HEK293 (cell line): ENCODE results near the gene EPB41L5.

Experiments
- CTCF ChIA-PET: fragments of 350-600 bp; formaldehyde crosslinking; extraction: SDS; loops from one replicate; lab custom pipeline; 2021; ENCODE audit warnings: antibody characterized with exemption; lab: Yijun Ruan, JAX
- POLR2A ChIA-PET: fragments of 300-600 bp; formaldehyde crosslinking; extraction: SDS; loops from one replicate; lab custom pipeline; 2020; ENCODE audit warnings: antibody characterized with exemption, inconsistent platforms; lab: Yijun Ruan, JAX
- H3K27ac ChIP-seq: fragments of 200-500 bp; sonication (Bioruptor generic); 2 replicates; pipeline ENCODE4 v1.5.1; 2014; ENCODE audit warnings: low read depth, low read length, control low read depth, inconsistent platforms; ENCODE audit errors: extremely low read depth
- H3K36me3 ChIP-seq, 2 experiments: fragments of 200-500 bp in 1 of 2; sonication (Bioruptor generic) in 1 of 2; 1 replicate in 1 of 2; 2 replicates in 1 of 2; pipeline ENCODE4 v1.5.1; 2014 to 2017; ENCODE audit warnings: inconsistent platforms in 2 of 2, low read length in 2 of 2; ENCODE audit not compliant: control insufficient read depth in 2 of 2, insufficient read depth in 1 of 2
- H3K4me1 ChIP-seq: fragments of 200-500 bp; sonication (Bioruptor generic); 2 replicates; pipeline ENCODE4 v1.5.1; 2014; ENCODE audit warnings: mild to moderate bottlenecking, low read length, inconsistent platforms; ENCODE audit not compliant: control insufficient read depth, insufficient read depth
- H3K4me3 ChIP-seq: 2 replicates; pipeline ENCODE4 v1.5.1; 2011; ENCODE audit warnings: low read depth, mild to moderate bottlenecking, control low read depth, low read length, moderate library complexity
- H3K9me3 ChIP-seq: fragments of 200-500 bp; sonication (Bioruptor generic); 2 replicates; pipeline ENCODE4 v1.5.1; 2014; ENCODE audit warnings: low read depth, low read length, inconsistent platforms; ENCODE audit not compliant: control insufficient read depth, insufficient read depth
- HOXD13 ChIP-seq: sonication (generic); formaldehyde crosslinking; IDR thresholded peaks from 2 replicates; pipeline ENCODE4 v1.8.0; 2022; ENCODE audit warnings: missing genetic modification reagents, borderline replicate concordance
- KLF1 ChIP-seq: fragments of 450-650 bp; formaldehyde crosslinking; IDR thresholded peaks from 2 replicates; pipeline ENCODE4 v1.5.1; 2016; ENCODE audit warnings: missing biosample characterization, missing genetic modification characterization
- SETDB1 ChIP-seq: IDR thresholded peaks from one replicate; pipeline ENCODE4 v1.6.1; 2017; ENCODE audit warnings: mild to moderate bottlenecking, low read length, moderate library complexity, mixed read lengths; ENCODE audit not compliant: insufficient read length
- ZEB2 ChIP-seq: fragments of 450-650 bp; formaldehyde crosslinking; IDR thresholded peaks from 2 replicates; pipeline ENCODE4 v1.5.1; 2016; ENCODE audit warnings: missing biosample characterization, missing genetic modification characterization
- ZFHX2 ChIP-seq: fragments of 450-650 bp; formaldehyde crosslinking; conservative IDR thresholded peaks from 2 replicates; pipeline ENCODE4 v1.5.1; 2016; ENCODE audit warnings: missing biosample characterization, missing genetic modification characterization
- ZFP3 ChIP-seq: fragments of 450-650 bp; formaldehyde crosslinking; IDR thresholded peaks from 2 replicates; pipeline ENCODE4 v1.5.1; 2016; ENCODE audit warnings: low read depth, missing biosample characterization, missing genetic modification characterization
- ZIC2 ChIP-seq: fragments of 450-650 bp; formaldehyde crosslinking; IDR thresholded peaks from 2 replicates; pipeline ENCODE4 v1.5.1; 2016; ENCODE audit warnings: missing biosample characterization, missing genetic modification characterization
- ZNF10 ChIP-seq: fragments of 450-650 bp; formaldehyde crosslinking; IDR thresholded peaks from 2 replicates; pipeline ENCODE4 v1.5.1; 2017; ENCODE audit warnings: missing biosample characterization, missing genetic modification characterization
- ZNF138 ChIP-seq: fragments of 450-650 bp; formaldehyde crosslinking; IDR thresholded peaks from 2 replicates; pipeline ENCODE4 v1.5.1; 2016; ENCODE audit warnings: missing biosample characterization, missing genetic modification characterization, borderline replicate concordance
- ZNF184 ChIP-seq: fragments of 450-650 bp; IDR thresholded peaks from 2 replicates; pipeline ENCODE4 v1.5.1; 2018; ENCODE audit warnings: missing biosample characterization, mild to moderate bottlenecking, missing genetic modification characterization
- ZNF2 ChIP-seq: fragments of 450-650 bp; formaldehyde crosslinking; IDR thresholded peaks from 2 replicates; pipeline ENCODE4 v1.5.1; 2016; ENCODE audit warnings: missing biosample characterization, missing genetic modification characterization
- ZNF302 ChIP-seq: fragments of 450-650 bp; formaldehyde crosslinking; IDR thresholded peaks from 2 replicates; pipeline ENCODE4 v1.5.1; 2016; ENCODE audit warnings: missing biosample characterization, missing genetic modification characterization, low read depth
- ZNF311 ChIP-seq: fragments of 450-650 bp; formaldehyde crosslinking; IDR thresholded peaks from 2 replicates; pipeline ENCODE4 v1.5.1; 2017; ENCODE audit warnings: missing biosample characterization, missing genetic modification characterization, borderline replicate concordance
- ZNF350 ChIP-seq: fragments of 450-650 bp; formaldehyde crosslinking; IDR thresholded peaks from 2 replicates; pipeline ENCODE4 v1.5.0; 2017; ENCODE audit warnings: missing biosample characterization, mild to moderate bottlenecking, missing genetic modification characterization
- ZNF366 ChIP-seq: fragments of 450-650 bp; formaldehyde crosslinking; conservative IDR thresholded peaks from 2 replicates; pipeline ENCODE4 v1.5.1; 2016; ENCODE audit warnings: missing biosample characterization, missing genetic modification characterization
- ZNF416 ChIP-seq: fragments of 450-650 bp; formaldehyde crosslinking; IDR thresholded peaks from 2 replicates; pipeline ENCODE4 v1.5.1; 2016; ENCODE audit warnings: missing biosample characterization, missing genetic modification characterization
- ZNF423 ChIP-seq: fragments of 450-650 bp; formaldehyde crosslinking; IDR thresholded peaks from 2 replicates; pipeline ENCODE4 v1.5.1; 2016; ENCODE audit warnings: missing biosample characterization, missing genetic modification characterization
- ZNF473 ChIP-seq: fragments of 450-650 bp; formaldehyde crosslinking; IDR thresholded peaks from 2 replicates; pipeline ENCODE4 v1.5.1; 2017; ENCODE audit warnings: missing biosample characterization, missing genetic modification characterization
- ZNF510 ChIP-seq: fragments of 450-650 bp; formaldehyde crosslinking; IDR thresholded peaks from 2 replicates; pipeline ENCODE4 v1.5.1; 2018; ENCODE audit warnings: mild to moderate bottlenecking, missing genetic modification characterization, missing biosample characterization; ENCODE audit not compliant: insufficient replicate concordance
- ZNF561 ChIP-seq: fragments of 450-650 bp; IDR thresholded peaks from 2 replicates; pipeline ENCODE4 v1.5.1; 2018; ENCODE audit warnings: missing biosample characterization, missing genetic modification characterization, borderline replicate concordance
- ZNF623 ChIP-seq: fragments of 450-650 bp; formaldehyde crosslinking; IDR thresholded peaks from 2 replicates; pipeline ENCODE4 v1.5.1; 2016; ENCODE audit warnings: missing biosample characterization, missing genetic modification characterization
- ZNF654 ChIP-seq: fragments of 450-650 bp; formaldehyde crosslinking; IDR thresholded peaks from 2 replicates; pipeline ENCODE4 v1.5.1; 2016; ENCODE audit warnings: low read depth, missing biosample characterization, missing genetic modification characterization
- ZNF76 ChIP-seq: fragments of 450-650 bp; formaldehyde crosslinking; IDR thresholded peaks from 2 replicates; pipeline ENCODE4; 2016; ENCODE audit warnings: low read depth, missing biosample characterization, missing genetic modification characterization, borderline replicate concordance
- ZSCAN16 ChIP-seq: fragments of 450-650 bp; formaldehyde crosslinking; IDR thresholded peaks from 2 replicates; pipeline ENCODE4 v1.5.1; 2016; ENCODE audit warnings: missing biosample characterization, missing genetic modification characterization
- TF ChIP-seq, protein P1 (sequence below): fragments of 450-650 bp; formaldehyde crosslinking; IDR thresholded peaks from 2 replicates; pipeline ENCODE4 v1.5.1; 2017; ENCODE audit warnings: missing biosample characterization, missing genetic modification characterization
- TF ChIP-seq, protein P2 (sequence below): fragments of 450-650 bp; formaldehyde crosslinking; IDR thresholded peaks from 2 replicates; pipeline ENCODE4 v1.5.1; 2016; ENCODE audit warnings: missing biosample characterization, missing genetic modification characterization
- TF ChIP-seq, protein P3 (sequence below): IDR thresholded peaks from 2 replicates; pipeline ENCODE4 v1.6.1; 2011; ENCODE audit warnings: mild to moderate bottlenecking, low read depth, low read length, borderline replicate concordance
- TF ChIP-seq, protein P4 (sequence below): fragments of 450-650 bp; formaldehyde crosslinking; IDR thresholded peaks from 2 replicates; pipeline ENCODE4 v1.5.1; 2016; ENCODE audit warnings: missing biosample characterization, missing genetic modification characterization
- TF ChIP-seq, protein P5 (sequence below): fragments of 450-650 bp; formaldehyde crosslinking; IDR thresholded peaks from 2 replicates; pipeline ENCODE4; 2016; ENCODE audit warnings: missing biosample characterization, missing genetic modification characterization

Gene EPB41L5

DNA sequence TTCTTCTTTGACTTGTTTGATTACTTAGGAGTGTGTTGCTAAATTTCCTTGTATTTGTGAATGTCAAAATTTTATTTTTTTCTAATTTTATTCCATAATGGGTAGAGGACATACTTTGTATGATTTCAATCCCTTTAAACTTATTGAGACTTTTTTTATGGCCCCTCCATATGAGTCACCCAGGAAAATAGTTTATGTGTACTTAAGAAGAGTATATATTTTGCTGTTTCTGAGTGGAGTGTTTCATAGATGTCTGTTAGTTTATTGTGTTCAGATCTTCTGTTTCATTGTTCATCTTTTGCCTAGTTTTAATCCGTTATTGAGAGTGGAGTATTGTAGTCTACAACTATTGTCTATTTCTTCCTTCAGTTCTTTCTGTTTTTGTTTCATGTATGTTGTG, 81.9 kb downstream of the EPB41L5 start:
- no peaks in the 10 kb centered on the region; the same call in 1 of the 2 replicates for H3K4me1 ChIP-seq
- H3K27ac ChIP-seq: no peak overlapping the region
- TF ChIP-seq ZNF473 (tag by site-specific recombination) (no peak), ZEB2 (tag by site-specific recombination) (no peak), ZNF184 (no peak), ZNF311 (tag by site-specific recombination) (no peak), ZNF350 (tag by site-specific recombination) (no peak), ZNF416 (no peak), ZNF76 (no peak), ZIC2 (tag by site-specific recombination) (no peak), ZNF366 (tag by site-specific recombination) (no peak), HOXD13 (no peak), ZNF510 (no peak), SETDB1 (no peak), ZNF138 (no peak), ZNF10 (tag by site-specific recombination) (no peak)
- TF ChIP-seq, protein P1, sequence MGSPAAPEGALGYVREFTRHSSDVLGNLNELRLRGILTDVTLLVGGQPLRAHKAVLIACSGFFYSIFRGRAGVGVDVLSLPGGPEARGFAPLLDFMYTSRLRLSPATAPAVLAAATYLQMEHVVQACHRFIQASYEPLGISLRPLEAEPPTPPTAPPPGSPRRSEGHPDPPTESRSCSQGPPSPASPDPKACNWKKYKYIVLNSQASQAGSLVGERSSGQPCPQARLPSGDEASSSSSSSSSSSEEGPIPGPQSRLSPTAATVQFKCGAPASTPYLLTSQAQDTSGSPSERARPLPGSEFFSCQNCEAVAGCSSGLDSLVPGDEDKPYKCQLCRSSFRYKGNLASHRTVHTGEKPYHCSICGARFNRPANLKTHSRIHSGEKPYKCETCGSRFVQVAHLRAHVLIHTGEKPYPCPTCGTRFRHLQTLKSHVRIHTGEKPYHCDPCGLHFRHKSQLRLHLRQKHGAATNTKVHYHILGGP (tag by site-specific recombination): no peak
- TF ChIP-seq, protein P2, sequence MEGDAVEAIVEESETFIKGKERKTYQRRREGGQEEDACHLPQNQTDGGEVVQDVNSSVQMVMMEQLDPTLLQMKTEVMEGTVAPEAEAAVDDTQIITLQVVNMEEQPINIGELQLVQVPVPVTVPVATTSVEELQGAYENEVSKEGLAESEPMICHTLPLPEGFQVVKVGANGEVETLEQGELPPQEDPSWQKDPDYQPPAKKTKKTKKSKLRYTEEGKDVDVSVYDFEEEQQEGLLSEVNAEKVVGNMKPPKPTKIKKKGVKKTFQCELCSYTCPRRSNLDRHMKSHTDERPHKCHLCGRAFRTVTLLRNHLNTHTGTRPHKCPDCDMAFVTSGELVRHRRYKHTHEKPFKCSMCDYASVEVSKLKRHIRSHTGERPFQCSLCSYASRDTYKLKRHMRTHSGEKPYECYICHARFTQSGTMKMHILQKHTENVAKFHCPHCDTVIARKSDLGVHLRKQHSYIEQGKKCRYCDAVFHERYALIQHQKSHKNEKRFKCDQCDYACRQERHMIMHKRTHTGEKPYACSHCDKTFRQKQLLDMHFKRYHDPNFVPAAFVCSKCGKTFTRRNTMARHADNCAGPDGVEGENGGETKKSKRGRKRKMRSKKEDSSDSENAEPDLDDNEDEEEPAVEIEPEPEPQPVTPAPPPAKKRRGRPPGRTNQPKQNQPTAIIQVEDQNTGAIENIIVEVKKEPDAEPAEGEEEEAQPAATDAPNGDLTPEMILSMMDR (tag by site-specific recombination): no peak
- TF ChIP-seq, protein P3, sequence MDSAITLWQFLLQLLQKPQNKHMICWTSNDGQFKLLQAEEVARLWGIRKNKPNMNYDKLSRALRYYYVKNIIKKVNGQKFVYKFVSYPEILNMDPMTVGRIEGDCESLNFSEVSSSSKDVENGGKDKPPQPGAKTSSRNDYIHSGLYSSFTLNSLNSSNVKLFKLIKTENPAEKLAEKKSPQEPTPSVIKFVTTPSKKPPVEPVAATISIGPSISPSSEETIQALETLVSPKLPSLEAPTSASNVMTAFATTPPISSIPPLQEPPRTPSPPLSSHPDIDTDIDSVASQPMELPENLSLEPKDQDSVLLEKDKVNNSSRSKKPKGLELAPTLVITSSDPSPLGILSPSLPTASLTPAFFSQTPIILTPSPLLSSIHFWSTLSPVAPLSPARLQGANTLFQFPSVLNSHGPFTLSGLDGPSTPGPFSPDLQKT: no peak
- TF ChIP-seq, all 188 proteins: peak for 0
- Histone ChIP-seq H3K36me3 (peaks cover 9 to 21% of the 10 kb centered on the region in 2 experiments; a peak in 2 of 3 replicates), H3K4me3 (no peak overlapping the region), H3K9me3 (no peaks in the 10 kb centered on the region)
- POLR2A ChIA-PET: interaction anchor here (0.6 kb wide), 1 partner anchor 218 kb away, joined by 3 read pairs; no protein-coding TSS in a partner anchor
- CTCF ChIA-PET: interaction anchor here (0.6 kb wide), 2 partner anchors 90 to 523 kb away, joined by 3 read pairs; no protein-coding TSS in a partner anchor

DNA sequence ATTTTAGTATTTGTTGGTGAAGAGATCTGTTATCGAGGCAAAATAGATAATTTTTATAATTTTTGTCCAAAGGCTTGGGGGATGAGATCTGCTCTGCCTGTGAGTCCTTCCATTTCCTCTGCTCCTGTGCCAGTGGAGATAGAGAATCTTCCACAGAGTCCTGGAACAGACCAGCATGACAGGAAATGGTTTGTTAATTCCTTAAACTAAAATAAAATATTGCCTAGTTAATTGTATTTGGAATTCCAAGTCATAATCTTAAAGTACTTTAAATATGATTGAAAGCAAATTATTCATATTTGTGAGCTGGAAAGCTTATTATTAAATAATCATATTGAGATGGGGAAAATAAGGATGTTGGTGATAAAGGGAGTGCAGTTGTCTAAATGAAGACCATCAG, 87.8 kb downstream of the EPB41L5 start:
- CTCF ChIA-PET: interaction anchor here (1.4 kb wide), 1 partner anchor 9 kb away, joined by 7 read pairs; no protein-coding TSS in a partner anchor
- Histone ChIP-seq H3K27ac (no peak overlapping the region), H3K36me3 (peaks cover 6 to 21% of the 10 kb centered on the region in 2 experiments), H3K4me3 (no peak overlapping the region), H3K4me1 (no peaks in the 10 kb centered on the region), H3K9me3 (no peaks in the 10 kb centered on the region)
- POLR2A ChIA-PET: no interaction called here
- TF ChIP-seq ZNF623 (tag by site-specific recombination) (no peak), ZNF561 (tag by site-specific recombination) (no peak), ZSCAN16 (no peak), ZFHX2 (tag by site-specific recombination) (no peak), ZNF302 (tag by site-specific recombination) (no peak), KLF1 (tag by site-specific recombination) (no peak), ZNF654 (tag by site-specific recombination) (no peak), ZNF2 (tag by site-specific recombination) (no peak), ZNF423 (tag by site-specific recombination) (no peak), ZFP3 (tag by site-specific recombination) (no peak)
- TF ChIP-seq, protein P4, sequence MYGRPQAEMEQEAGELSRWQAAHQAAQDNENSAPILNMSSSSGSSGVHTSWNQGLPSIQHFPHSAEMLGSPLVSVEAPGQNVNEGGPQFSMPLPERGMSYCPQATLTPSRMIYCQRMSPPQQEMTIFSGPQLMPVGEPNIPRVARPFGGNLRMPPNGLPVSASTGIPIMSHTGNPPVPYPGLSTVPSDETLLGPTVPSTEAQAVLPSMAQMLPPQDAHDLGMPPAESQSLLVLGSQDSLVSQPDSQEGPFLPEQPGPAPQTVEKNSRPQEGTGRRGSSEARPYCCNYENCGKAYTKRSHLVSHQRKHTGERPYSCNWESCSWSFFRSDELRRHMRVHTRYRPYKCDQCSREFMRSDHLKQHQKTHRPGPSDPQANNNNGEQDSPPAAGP (tag by site-specific recombination): no peak
- TF ChIP-seq, protein P5, sequence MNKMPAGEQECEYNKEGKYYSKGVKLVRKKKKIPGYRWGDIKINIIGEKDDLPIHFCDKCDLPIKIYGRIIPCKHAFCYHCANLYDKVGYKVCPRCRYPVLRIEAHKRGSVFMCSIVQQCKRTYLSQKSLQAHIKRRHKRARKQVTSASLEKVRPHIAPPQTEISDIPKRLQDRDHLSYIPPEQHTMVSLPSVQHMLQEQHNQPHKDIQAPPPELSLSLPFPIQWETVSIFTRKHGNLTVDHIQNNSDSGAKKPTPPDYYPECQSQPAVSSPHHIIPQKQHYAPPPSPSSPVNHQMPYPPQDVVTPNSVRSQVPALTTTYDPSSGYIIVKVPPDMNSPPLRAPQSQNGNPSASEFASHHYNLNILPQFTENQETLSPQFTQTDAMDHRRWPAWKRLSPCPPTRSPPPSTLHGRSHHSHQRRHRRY: no peak
